ENCODE data around the gene HEXA.

The HEXA gene

GRCh38 chr15:72318408-72318942 lies 57.3 kb downstream of the HEXA start:
- DNase-seq: no peak

- no peak for DNase-seq
These were observed 60.0 kb downstream of the HEXA start for GRCh38 chr15:72315706-72316370.

DNA sequence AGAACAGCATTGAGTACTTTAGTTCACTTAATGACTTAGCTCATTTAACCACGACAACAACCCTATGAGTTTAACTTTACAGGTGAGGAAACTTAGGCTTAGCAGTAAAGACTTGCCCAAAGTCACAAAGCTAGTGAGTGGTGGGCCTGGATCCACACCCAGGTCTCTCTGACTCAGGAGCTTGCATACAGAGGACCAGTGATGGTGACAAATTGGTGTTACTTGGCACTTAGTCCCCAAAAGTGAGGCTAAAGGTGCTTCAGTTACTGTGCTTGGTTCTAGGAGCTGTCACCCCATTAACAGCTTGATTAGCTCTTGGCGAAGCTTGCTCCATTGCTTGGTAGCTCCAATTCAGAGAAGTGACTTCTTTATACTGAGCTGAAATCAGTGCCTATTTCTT lies 61.9 kb downstream of the HEXA start:
- no peak for DNase-seq

DNA sequence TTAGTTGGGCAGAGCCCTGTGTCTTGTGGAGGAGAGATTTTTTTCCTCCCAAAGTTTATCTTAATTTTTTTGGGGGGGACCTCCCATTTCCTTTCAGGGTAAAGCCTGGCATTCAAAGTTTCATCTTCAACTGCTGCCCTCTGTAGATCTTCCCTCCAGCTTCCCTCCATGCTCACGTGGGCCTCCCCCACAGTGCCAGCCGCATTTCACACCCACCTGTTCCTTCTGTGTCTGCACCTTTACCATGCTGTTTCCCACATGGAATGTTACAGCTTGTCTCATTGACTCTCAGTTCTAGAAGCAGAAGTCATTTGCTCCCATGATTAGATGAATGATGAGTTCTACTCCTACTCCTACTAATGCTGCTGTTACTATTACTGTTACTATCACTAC lies 62.4 kb downstream of the HEXA start:
- DNase-seq: no peak

GRCh38 chr15:72312605-72313447 lies 63.0 kb downstream of the HEXA start:
- no peak for DNase-seq

- DNase-seq: no peak
These were observed 68.8 kb downstream of the HEXA start for GRCh38 chr15:72307026-72307425.

- no peak for DNase-seq
These were observed 69.5 kb downstream of the HEXA start for GRCh38 chr15:72306211-72306785.

GRCh38 chr15:72304596-72304995 lies 71.2 kb downstream of the HEXA start:
- DNase-seq: no peak

GRCh38 chr15:72302955-72303354 lies 72.9 kb downstream of the HEXA start:
- no peak for DNase-seq
